ENCODE measurements around the gene DYNC2LI1.

DYNC2LI1 gene

GRCh38 chr2:43819491-43820163 is 45.8 kb downstream of the DYNC2LI1 start:
- no peak for DNase-seq

GRCh38 chr2:43822839-43823238 is 49.0 kb downstream of the DYNC2LI1 start:
- DNase-seq, result no peak

GRCh38 chr2:43823751-43824150 is 49.9 kb downstream of the DYNC2LI1 start:
- DNase-seq, result no peak

GRCh38 chr2:43824512-43824911 is 50.7 kb downstream of the DYNC2LI1 start:
- no peak for DNase-seq

- DNase-seq, result no peak
These were observed 51.2 kb downstream of the DYNC2LI1 start for GRCh38 chr2:43824951-43825493.

- no peak for DNase-seq
These were observed 52.0 kb downstream of the DYNC2LI1 start for GRCh38 chr2:43825841-43826240.

- DNase-seq, result no peak
These were observed 52.7 kb downstream of the DYNC2LI1 start for GRCh38 chr2:43826305-43827250.

GRCh38 chr2:43831543-43832294 is 57.9 kb downstream of the DYNC2LI1 start:
- DNase-seq, result no peak

GRCh38 chr2:43832457-43832856 is 58.6 kb downstream of the DYNC2LI1 start:
- no peak for DNase-seq

GRCh38 chr2:43837033-43837432 is 63.2 kb downstream of the DYNC2LI1 start:
- DNase-seq, result no peak

GRCh38 chr2:43837831-43838559 is 64.2 kb downstream of the DYNC2LI1 start:
- no peak for DNase-seq

GRCh38 chr2:43838560-43839267 is 64.9 kb downstream of the DYNC2LI1 start, which contains the start of the genes ABCG5 and ABCG8:
Gene ABCG5 (minus strand): TSS chr2:43838839. CDS start chr2:43838679, 160 bp downstream.
Gene ABCG8 (plus strand): TSS chr2:43838971. CDS start chr2:43839054, 83 bp downstream.
- DNase-seq, result no peak

GRCh38 chr2:43839776-43840564 is 66.1 kb downstream of the DYNC2LI1 start:
- no peak for DNase-seq

- DNase-seq, result no peak
These were observed 67.1 kb downstream of the DYNC2LI1 start for GRCh38 chr2:43840965-43841364.

- DNase-seq, result no peak
These were observed 68.4 kb downstream of the DYNC2LI1 start for GRCh38 chr2:43841949-43842865.

GRCh38 chr2:43842866-43843226 is 69.0 kb downstream of the DYNC2LI1 start:
- DNase-seq, result no peak

GRCh38 chr2:43845181-43845580 is 71.3 kb downstream of the DYNC2LI1 start:
- DNase-seq, result no peak

- DNase-seq, result no peak
These were observed 72.4 kb downstream of the DYNC2LI1 start for GRCh38 chr2:43846140-43846793.

- no peak for DNase-seq
These were observed 74.4 kb downstream of the DYNC2LI1 start for GRCh38 chr2:43848214-43848613.
